Measurements from ENCODE around the gene KRTAP4-12.
"Not testable (repeated sequence)": the region's sequence is repeated elsewhere in the genome, so short reads cannot be mapped to it uniquely, and the experiment has no call there.

The KRTAP4-12 gene

GRCh38 chr17:41123292-41123990, 541 bp downstream of the KRTAP4-12 start:
- H3K36me3 ChIP-seq (ENCODE audit: control insufficient read depth, insufficient read depth, low read length); DNase-seq; H2BK5ac ChIP-seq (ENCODE audit: low read length); H3K9ac ChIP-seq (ENCODE audit: low read length); H3K27ac ChIP-seq (ENCODE audit: low read depth, low read length); H4K8ac ChIP-seq (ENCODE audit: low read depth, low read length); H3K18ac ChIP-seq (ENCODE audit: low read length); H3K4me1 ChIP-seq (ENCODE audit: control insufficient read depth, low read depth, low read length); H3K4me3 ChIP-seq (ENCODE audit: low read length); H3K4me2 ChIP-seq (ENCODE audit: low read length); H2BK15ac ChIP-seq (replicated peaks; ENCODE audit: low read depth); H3K56ac ChIP-seq (ENCODE audit: low read length); H3K79me1 ChIP-seq (ENCODE audit: low read length); H2AK5ac ChIP-seq (ENCODE audit: low read length); H2BK120ac ChIP-seq (ENCODE audit: low read depth, low read length); H3K27me3 ChIP-seq (ENCODE audit: insufficient read depth, low read length, poor library complexity); H4K5ac ChIP-seq (ENCODE audit: low read length); H3K23ac ChIP-seq (ENCODE audit: low read length); H3K79me2 ChIP-seq (ENCODE audit: control insufficient read depth, insufficient read depth, low read length); H3K4ac ChIP-seq (ENCODE audit: low read depth, low read length): not testable (repeated sequence)
- no CpG with 5 or more reads among the region's 12 CpGs for WGBS (ENCODE audit: extremely low coverage, insufficient coverage, low lambda C conversion rate)

- H3K27me3 ChIP-seq (ENCODE audit: insufficient read depth, low read length, poor library complexity) = no peaks in the 10 kb centered on the region
- H3K36me3 ChIP-seq (ENCODE audit: control insufficient read depth, insufficient read depth, low read length) = no peaks in the 10 kb centered on the region
- no peak overlapping the region for H3K27ac ChIP-seq (ENCODE audit: low read depth, low read length)
- no peak overlapping the region for H4K8ac ChIP-seq (ENCODE audit: low read depth, low read length)
- no peaks in the 10 kb centered on the region for H3K79me2 ChIP-seq (ENCODE audit: control insufficient read depth, insufficient read depth, low read length)
- no peak overlapping the region for H3K4me2 ChIP-seq (ENCODE audit: low read length)
- no peak overlapping the region for H4K5ac ChIP-seq (ENCODE audit: low read length)
- no peak overlapping the region for H3K56ac ChIP-seq (ENCODE audit: low read length)
- no peak overlapping the region for H3K4me3 ChIP-seq (ENCODE audit: low read length)
- H2AK5ac ChIP-seq (ENCODE audit: low read length) = no peak overlapping the region
- no peak overlapping the region for H2BK5ac ChIP-seq (ENCODE audit: low read length)
- H3K18ac ChIP-seq (ENCODE audit: low read length) = no peak overlapping the region
- H3K9ac ChIP-seq (ENCODE audit: low read length) = no peak overlapping the region
- no peak overlapping the region for H2BK15ac ChIP-seq (replicated peaks; ENCODE audit: low read depth)
- H3K23ac ChIP-seq (ENCODE audit: low read length) = no peak overlapping the region
- H2BK120ac ChIP-seq (ENCODE audit: low read depth, low read length) = no peak overlapping the region
- WGBS (ENCODE audit: extremely low coverage, insufficient coverage, low lambda C conversion rate) = no CpG with 5 or more reads among the region's 2 CpGs
- DNase-seq = no peak
- H3K4ac ChIP-seq (ENCODE audit: low read depth, low read length) = no peak overlapping the region
- no peaks in the 10 kb centered on the region for H3K4me1 ChIP-seq (ENCODE audit: control insufficient read depth, low read depth, low read length)
- H3K79me1 ChIP-seq (ENCODE audit: low read length) = no peaks in the 10 kb centered on the region
These were observed 2.2 kb downstream of the KRTAP4-12 start for GRCh38 chr17:41121742-41122141.

DNA sequence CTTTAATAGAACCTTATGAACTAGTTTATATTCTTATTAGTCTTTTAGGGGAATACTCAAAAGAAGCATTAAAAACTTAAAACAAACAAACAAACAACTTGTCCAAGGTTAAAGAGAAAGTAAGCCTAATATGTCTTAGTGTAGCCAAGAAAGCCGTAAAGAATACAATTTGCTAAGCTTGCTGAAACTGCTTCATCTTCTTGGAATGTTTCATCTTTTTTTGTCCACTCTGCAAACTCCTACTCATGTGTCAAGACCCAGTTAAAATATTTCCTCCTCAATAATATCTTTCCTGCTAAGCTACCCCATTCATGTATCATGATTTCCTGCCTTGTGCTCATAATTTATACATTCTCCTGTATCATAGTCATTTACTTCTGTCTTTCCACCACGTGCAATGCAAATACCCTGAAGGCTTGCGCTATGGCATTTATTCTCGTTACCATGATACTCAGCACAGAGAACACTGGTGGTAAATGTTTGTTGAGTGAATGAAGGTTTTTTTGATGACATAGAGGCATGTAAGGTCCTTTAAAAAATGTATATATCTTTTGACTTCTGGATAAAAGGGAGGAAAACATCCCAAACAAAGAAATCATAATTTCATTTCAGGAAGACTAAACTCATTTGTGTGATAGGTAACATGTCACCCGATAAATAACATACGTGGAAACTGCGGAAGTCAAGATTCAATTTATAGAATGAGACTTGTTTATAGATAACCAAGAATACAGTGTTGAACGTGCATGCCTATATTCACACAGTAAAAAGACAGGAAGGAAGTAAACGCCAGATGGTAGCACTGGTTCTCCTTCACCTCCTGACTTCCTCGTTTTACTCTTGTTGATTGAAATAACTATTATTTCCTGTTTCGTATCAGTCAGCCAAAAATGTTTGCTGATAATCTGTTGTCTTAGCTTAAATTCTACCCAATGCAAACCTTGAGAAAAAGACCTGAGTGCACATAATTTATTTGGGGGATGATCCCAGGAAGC, 4.0 kb downstream of the KRTAP4-12 start:
- H3K27me3 ChIP-seq (ENCODE audit: insufficient read depth, low read length, poor library complexity); H3K79me1 ChIP-seq (ENCODE audit: low read length); H3K23ac ChIP-seq (ENCODE audit: low read length); H2BK120ac ChIP-seq (ENCODE audit: low read depth, low read length); H2BK15ac ChIP-seq (replicated peaks; ENCODE audit: low read depth); H4K5ac ChIP-seq (ENCODE audit: low read length); H3K4ac ChIP-seq (ENCODE audit: low read depth, low read length); H3K9ac ChIP-seq (ENCODE audit: low read length); H4K8ac ChIP-seq (ENCODE audit: low read depth, low read length); H3K4me1 ChIP-seq (ENCODE audit: control insufficient read depth, low read depth, low read length); H3K4me3 ChIP-seq (ENCODE audit: low read length); DNase-seq; H2AK5ac ChIP-seq (ENCODE audit: low read length); H3K4me2 ChIP-seq (ENCODE audit: low read length); H3K27ac ChIP-seq (ENCODE audit: low read depth, low read length); H3K79me2 ChIP-seq (ENCODE audit: control insufficient read depth, insufficient read depth, low read length); H3K56ac ChIP-seq (ENCODE audit: low read length); H3K18ac ChIP-seq (ENCODE audit: low read length); H3K36me3 ChIP-seq (ENCODE audit: control insufficient read depth, insufficient read depth, low read length); H2BK5ac ChIP-seq (ENCODE audit: low read length): not testable (repeated sequence)
- no CpG with 5 or more reads among the region's 11 CpGs for WGBS (ENCODE audit: extremely low coverage, insufficient coverage, low lambda C conversion rate)

- WGBS (ENCODE audit: extremely low coverage, insufficient coverage, low lambda C conversion rate) = no CpG with 5 or more reads among the region's 4 CpGs
- Histone ChIP-seq H3K4ac (ENCODE audit: low read depth, low read length) (no peak overlapping the region), H3K9ac (ENCODE audit: low read length) (no peak overlapping the region), H3K79me1 (ENCODE audit: low read length) (no peaks in the 10 kb centered on the region), H3K23ac (ENCODE audit: low read length) (no peak overlapping the region), H2AK5ac (ENCODE audit: low read length) (no peak overlapping the region), H4K5ac (ENCODE audit: low read length) (no peak overlapping the region), H2BK5ac (ENCODE audit: low read length) (no peak overlapping the region), H3K18ac (ENCODE audit: low read length) (no peak overlapping the region), H3K4me3 (ENCODE audit: low read length) (no peak overlapping the region), H3K4me2 (ENCODE audit: low read length) (no peak overlapping the region), H3K56ac (ENCODE audit: low read length) (no peak overlapping the region), H3K36me3 (ENCODE audit: control insufficient read depth, insufficient read depth, low read length) (no peaks in the 10 kb centered on the region), H2BK15ac (replicated peaks; ENCODE audit: low read depth) (no peak overlapping the region), H3K27me3 (ENCODE audit: insufficient read depth, low read length, poor library complexity) (no peaks in the 10 kb centered on the region), H2BK120ac (ENCODE audit: low read depth, low read length) (no peak overlapping the region), H4K8ac (ENCODE audit: low read depth, low read length) (no peak overlapping the region), H3K4me1 (ENCODE audit: control insufficient read depth, low read depth, low read length) (no peaks in the 10 kb centered on the region), H3K27ac (ENCODE audit: low read depth, low read length) (no peak overlapping the region), H3K79me2 (ENCODE audit: control insufficient read depth, insufficient read depth, low read length) (no peaks in the 10 kb centered on the region)
- DNase-seq = no peak
These were observed 5.3 kb downstream of the KRTAP4-12 start for GRCh38 chr17:41118721-41119120.

DNA sequence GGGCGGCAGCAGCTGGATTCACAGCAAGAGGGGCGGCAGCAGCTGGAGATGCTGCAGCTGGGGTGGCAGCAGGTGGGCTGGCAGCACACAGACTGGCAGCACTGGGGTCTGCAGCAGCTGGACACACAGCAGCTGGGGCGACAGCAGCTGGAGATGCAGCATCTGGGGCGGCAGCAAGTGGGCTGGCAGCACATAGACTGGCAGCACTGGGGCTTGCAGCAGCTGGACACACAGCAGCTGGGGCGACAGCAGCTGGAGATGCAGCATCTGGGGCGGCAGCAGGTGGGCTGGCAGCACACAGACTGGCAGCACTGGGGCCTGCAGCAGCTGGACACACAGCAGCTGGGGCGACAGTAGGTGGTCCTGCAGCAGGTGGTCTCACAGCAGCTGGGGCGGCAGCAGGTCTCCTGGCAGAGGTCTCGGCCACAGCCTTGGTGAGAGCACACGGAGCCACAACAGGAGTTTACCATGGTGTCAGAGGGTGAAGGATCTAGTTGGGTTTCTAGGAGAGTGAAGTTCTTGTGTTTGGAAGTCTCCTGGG, 6.1 kb downstream of the KRTAP4-12 start, which contains the start of gene KRTAP4-11:
TSS of gene KRTAP4-11 (minus strand) at position 528 of the 541 bp plus-strand sequence. CDS start at position 470, 58 bp downstream.
- not testable (repeated sequence) for H4K8ac ChIP-seq (ENCODE audit: low read depth, low read length); H3K27ac ChIP-seq (ENCODE audit: low read depth, low read length); H2BK5ac ChIP-seq (ENCODE audit: low read length); H3K56ac ChIP-seq (ENCODE audit: low read length); H3K18ac ChIP-seq (ENCODE audit: low read length); H3K27me3 ChIP-seq (ENCODE audit: insufficient read depth, low read length, poor library complexity); H3K4me1 ChIP-seq (ENCODE audit: control insufficient read depth, low read depth, low read length); H3K4me2 ChIP-seq (ENCODE audit: low read length); H3K79me1 ChIP-seq (ENCODE audit: low read length); H3K9ac ChIP-seq (ENCODE audit: low read length); H3K4me3 ChIP-seq (ENCODE audit: low read length); H3K4ac ChIP-seq (ENCODE audit: low read depth, low read length); H4K5ac ChIP-seq (ENCODE audit: low read length); H3K79me2 ChIP-seq (ENCODE audit: control insufficient read depth, insufficient read depth, low read length); H3K23ac ChIP-seq (ENCODE audit: low read length); H2BK120ac ChIP-seq (ENCODE audit: low read depth, low read length); DNase-seq; H2BK15ac ChIP-seq (replicated peaks; ENCODE audit: low read depth); H2AK5ac ChIP-seq (ENCODE audit: low read length); H3K36me3 ChIP-seq (ENCODE audit: control insufficient read depth, insufficient read depth, low read length)
- WGBS (ENCODE audit: extremely low coverage, insufficient coverage, low lambda C conversion rate) = no CpG with 5 or more reads among the region's 10 CpGs

All from mesendoderm (in vitro differentiated cells).